ENCODE measurements around the gene MAST3. TPM values are rescaled to one million over a fixed set of nuclear protein-coding genes. Genes with fewer than 3 reads are reported as not detected.

Gene MAST3
- total RNA-seq, 1 experiment from 2014 or later = 14.2 TPM

DNA sequence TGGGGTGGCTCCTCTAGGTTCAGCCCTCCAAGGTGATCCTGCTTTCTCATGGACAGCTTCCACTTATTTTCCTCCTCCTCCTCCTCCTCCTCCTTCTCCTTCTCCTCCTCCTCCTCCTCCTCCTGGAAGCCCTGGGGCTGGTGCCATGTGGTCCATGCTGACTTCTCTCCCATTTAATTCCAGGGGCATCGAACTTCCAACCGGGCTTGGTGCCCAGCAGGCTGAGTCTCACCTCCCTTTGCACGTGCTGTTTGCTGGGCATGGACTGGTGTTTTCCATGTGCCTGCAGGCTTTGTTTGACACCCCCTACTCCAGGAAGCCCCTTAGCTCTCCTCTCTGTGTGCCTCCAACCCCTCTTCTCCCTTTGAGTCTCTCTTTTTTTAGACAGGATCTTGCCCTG lies 3.7 kb downstream of the MAST3 start (continued):
- TF ChIP-seq TCF7L2 (IDR thresholded peaks at IDR 0.05; ENCODE audit: borderline replicate concordance, extremely low read depth, insufficient read depth, insufficient read length) = no peak
- TF ChIP-seq YY1 (IDR thresholded peaks at IDR 0.05; ENCODE audit: extremely low read depth, insufficient replicate concordance, low read depth, low read length) = no peak
- TF ChIP-seq POLR2A (IDR thresholded peaks at IDR 0.05; ENCODE audit: borderline replicate concordance, extremely low read depth, insufficient read depth, insufficient read length) = no peak
- TF ChIP-seq, protein P1, sequence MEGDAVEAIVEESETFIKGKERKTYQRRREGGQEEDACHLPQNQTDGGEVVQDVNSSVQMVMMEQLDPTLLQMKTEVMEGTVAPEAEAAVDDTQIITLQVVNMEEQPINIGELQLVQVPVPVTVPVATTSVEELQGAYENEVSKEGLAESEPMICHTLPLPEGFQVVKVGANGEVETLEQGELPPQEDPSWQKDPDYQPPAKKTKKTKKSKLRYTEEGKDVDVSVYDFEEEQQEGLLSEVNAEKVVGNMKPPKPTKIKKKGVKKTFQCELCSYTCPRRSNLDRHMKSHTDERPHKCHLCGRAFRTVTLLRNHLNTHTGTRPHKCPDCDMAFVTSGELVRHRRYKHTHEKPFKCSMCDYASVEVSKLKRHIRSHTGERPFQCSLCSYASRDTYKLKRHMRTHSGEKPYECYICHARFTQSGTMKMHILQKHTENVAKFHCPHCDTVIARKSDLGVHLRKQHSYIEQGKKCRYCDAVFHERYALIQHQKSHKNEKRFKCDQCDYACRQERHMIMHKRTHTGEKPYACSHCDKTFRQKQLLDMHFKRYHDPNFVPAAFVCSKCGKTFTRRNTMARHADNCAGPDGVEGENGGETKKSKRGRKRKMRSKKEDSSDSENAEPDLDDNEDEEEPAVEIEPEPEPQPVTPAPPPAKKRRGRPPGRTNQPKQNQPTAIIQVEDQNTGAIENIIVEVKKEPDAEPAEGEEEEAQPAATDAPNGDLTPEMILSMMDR (IDR thresholded peaks at IDR 0.05 in 2 of 3, conservative IDR thresholded peaks at IDR 0.05 in 1 of 3; ENCODE audit: borderline replicate concordance in 1 of 3, insufficient read depth in 1 of 3, low read depth in 2 of 3, low read length in 2 of 3) = no peak
- no peak for TF ChIP-seq JUND (IDR thresholded peaks at IDR 0.05)
- no peak for TF ChIP-seq POLR2AphosphoS5 (IDR thresholded peaks at IDR 0.05; ENCODE audit: low read depth, low read length)
- TF ChIP-seq, protein P2, sequence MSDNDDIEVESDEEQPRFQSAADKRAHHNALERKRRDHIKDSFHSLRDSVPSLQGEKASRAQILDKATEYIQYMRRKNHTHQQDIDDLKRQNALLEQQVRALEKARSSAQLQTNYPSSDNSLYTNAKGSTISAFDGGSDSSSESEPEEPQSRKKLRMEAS (IDR thresholded peaks at IDR 0.05) = no peak
- TF ChIP-seq ZNF274 (IDR thresholded peaks at IDR 0.05; ENCODE audit: low read depth, low read length) = no peak
- no peak for TF ChIP-seq ZFX (IDR thresholded peaks at IDR 0.05)
- no peak for TF ChIP-seq CBX3 (IDR thresholded peaks at IDR 0.05; ENCODE audit: low read depth)
- no peak for TF ChIP-seq SIN3A (IDR thresholded peaks at IDR 0.05; ENCODE audit: low read depth)

DNA sequence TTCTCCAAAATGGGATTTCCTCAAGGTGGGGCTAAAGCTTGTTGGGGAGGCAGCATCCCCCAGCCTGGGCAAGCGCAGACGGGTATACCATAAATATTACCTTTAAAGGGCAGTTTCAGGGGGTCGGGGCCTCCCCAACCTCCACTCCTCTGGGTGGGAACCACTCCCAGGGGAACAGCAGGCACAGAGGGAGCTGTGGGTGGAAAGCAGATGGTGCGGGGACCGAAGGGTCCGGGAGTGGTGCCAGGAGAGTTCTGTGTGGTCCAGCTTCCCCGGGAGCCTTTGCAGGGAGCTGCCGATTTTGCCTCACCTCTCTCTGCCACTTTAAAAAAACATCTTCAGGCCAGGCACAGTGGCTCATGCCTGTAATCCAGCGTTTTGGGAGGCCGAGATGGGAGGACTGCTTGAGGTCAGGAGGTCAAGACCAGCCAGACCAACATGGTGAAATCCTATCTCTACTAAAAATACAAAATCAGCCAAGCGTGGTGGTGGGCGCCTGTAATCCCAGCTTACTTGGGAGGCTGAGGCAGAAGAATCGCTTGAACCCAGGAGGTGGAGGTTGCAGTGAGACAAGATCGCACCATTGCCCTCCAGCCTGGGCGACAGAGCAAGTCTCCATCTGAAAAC lies 5.5 kb downstream of the MAST3 start:
- no peak for DNase-seq (ENCODE audit: low read depth, low spot score)

More for the DNA sequence above, 5.5 kb downstream of the MAST3 start:
- intact Hi-C loops (cut with micrococcal nuclease) = no loop called here
- Histone ChIP-seq H3K4me3 (replicated peaks in 1 of 2; ENCODE audit: low read depth in 1 of 2, low read length in 2 of 2) (no peak overlapping the region), H3K9me3 (ENCODE audit: control insufficient read depth in 1 of 2, insufficient read depth in 1 of 2, low read depth in 1 of 2, low read length in 2 of 2) (no peaks in the 10 kb centered on the region), H3K9me2 (ENCODE audit: insufficient read depth) (no peaks in the 10 kb centered on the region), H3K9ac (ENCODE audit: low read length) (no peak overlapping the region), H3K36me3 (ENCODE audit: control insufficient read depth in 1 of 2, insufficient read depth in 2 of 2, low read length in 2 of 2) (no peaks in the 10 kb centered on the region), H3K27me3 (ENCODE audit: insufficient read depth, low read length) (no peaks in the 10 kb centered on the region), H4K20me1 (ENCODE audit: insufficient read depth) (no peaks in the 10 kb centered on the region), H3K79me2 (ENCODE audit: insufficient read depth, low read length) (no peaks in the 10 kb centered on the region), H2AFZ (ENCODE audit: low read depth, low read length, poor library complexity, severe bottlenecking) (no peak overlapping the region), H3K4me1 (ENCODE audit: control insufficient read depth in 1 of 2, insufficient read depth in 2 of 2, low read length in 2 of 2) (peaks cover 11 to 20% of the 10 kb centered on the region in 2 experiments), H3K27ac (ENCODE audit: low read depth, low read length) (no peak overlapping the region), H3K4me2 (ENCODE audit: low read length) (no peak overlapping the region)
- ChIA-PET CTCF (interaction anchor here (0.7 kb wide), 1 partner anchor 10 kb away, joined by 3 read pairs; no protein-coding TSS in a partner anchor), RAD21 (ENCODE audit: low non-redundant PET in 1 of 2, low total read pairs in 2 of 2, uncharacterized antibody in 2 of 2, unreplicated experiment in 2 of 2) (no interaction called here), POLR2A (interaction anchor here (0.7 kb wide), 1 partner anchor 28 kb away, joined by 3 read pairs; no protein-coding TSS in a partner anchor)
- ATAC-seq = no peak
- TF ChIP-seq YY1 (IDR thresholded peaks at IDR 0.05; ENCODE audit: extremely low read depth, insufficient replicate concordance, low read depth, low read length) (no peak), POLR2AphosphoS5 (IDR thresholded peaks at IDR 0.05; ENCODE audit: low read depth, low read length) (no peak), ELF1 (IDR thresholded peaks at IDR 0.05; ENCODE audit: borderline replicate concordance, low read depth) (no peak), FOSL1 (IDR thresholded peaks at IDR 0.05; ENCODE audit: low read depth) (no peak), SRF (IDR thresholded peaks at IDR 0.05; ENCODE audit: low read depth) (no peak), TCF7L2 (IDR thresholded peaks at IDR 0.05; ENCODE audit: borderline replicate concordance, extremely low read depth, insufficient read depth, insufficient read length) (no peak), SIN3A (IDR thresholded peaks at IDR 0.05; ENCODE audit: low read depth) (no peak)
- TF ChIP-seq, protein P3, sequence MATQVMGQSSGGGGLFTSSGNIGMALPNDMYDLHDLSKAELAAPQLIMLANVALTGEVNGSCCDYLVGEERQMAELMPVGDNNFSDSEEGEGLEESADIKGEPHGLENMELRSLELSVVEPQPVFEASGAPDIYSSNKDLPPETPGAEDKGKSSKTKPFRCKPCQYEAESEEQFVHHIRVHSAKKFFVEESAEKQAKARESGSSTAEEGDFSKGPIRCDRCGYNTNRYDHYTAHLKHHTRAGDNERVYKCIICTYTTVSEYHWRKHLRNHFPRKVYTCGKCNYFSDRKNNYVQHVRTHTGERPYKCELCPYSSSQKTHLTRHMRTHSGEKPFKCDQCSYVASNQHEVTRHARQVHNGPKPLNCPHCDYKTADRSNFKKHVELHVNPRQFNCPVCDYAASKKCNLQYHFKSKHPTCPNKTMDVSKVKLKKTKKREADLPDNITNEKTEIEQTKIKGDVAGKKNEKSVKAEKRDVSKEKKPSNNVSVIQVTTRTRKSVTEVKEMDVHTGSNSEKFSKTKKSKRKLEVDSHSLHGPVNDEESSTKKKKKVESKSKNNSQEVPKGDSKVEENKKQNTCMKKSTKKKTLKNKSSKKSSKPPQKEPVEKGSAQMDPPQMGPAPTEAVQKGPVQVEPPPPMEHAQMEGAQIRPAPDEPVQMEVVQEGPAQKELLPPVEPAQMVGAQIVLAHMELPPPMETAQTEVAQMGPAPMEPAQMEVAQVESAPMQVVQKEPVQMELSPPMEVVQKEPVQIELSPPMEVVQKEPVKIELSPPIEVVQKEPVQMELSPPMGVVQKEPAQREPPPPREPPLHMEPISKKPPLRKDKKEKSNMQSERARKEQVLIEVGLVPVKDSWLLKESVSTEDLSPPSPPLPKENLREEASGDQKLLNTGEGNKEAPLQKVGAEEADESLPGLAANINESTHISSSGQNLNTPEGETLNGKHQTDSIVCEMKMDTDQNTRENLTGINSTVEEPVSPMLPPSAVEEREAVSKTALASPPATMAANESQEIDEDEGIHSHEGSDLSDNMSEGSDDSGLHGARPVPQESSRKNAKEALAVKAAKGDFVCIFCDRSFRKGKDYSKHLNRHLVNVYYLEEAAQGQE (IDR thresholded peaks at IDR 0.05; ENCODE audit: low read depth) = no peak
- no TSS peak for BruUV-seq (replicated peaks)

All from HCT116 (cell line).